Measurements from ENCODE around the gene RGS3. TPM values are rescaled to one million over a fixed set of nuclear protein-coding genes. Genes with fewer than 3 reads are reported as not detected.

Gene RGS3
- total and polyA plus RNA-seq, 10 of the 15 experiments (the other 5 are each of a cell fraction or from before 2014, with no cell fraction given), result 2.9 to 138 (median 28.8) TPM

- TF ChIP-seq, protein P1, sequence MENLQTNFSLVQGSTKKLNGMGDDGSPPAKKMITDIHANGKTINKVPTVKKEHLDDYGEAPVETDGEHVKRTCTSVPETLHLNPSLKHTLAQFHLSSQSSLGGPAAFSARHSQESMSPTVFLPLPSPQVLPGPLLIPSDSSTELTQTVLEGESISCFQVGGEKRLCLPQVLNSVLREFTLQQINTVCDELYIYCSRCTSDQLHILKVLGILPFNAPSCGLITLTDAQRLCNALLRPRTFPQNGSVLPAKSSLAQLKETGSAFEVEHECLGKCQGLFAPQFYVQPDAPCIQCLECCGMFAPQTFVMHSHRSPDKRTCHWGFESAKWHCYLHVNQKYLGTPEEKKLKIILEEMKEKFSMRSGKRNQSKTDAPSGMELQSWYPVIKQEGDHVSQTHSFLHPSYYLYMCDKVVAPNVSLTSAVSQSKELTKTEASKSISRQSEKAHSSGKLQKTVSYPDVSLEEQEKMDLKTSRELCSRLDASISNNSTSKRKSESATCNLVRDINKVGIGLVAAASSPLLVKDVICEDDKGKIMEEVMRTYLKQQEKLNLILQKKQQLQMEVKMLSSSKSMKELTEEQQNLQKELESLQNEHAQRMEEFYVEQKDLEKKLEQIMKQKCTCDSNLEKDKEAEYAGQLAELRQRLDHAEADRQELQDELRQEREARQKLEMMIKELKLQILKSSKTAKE (IDR thresholded peaks at IDR 0.05; ENCODE audit: low read depth, poor library complexity, severe bottlenecking), result peak; percentile 78
- no peak for TF ChIP-seq ZNF24 (IDR thresholded peaks at IDR 0.05)
- TF ChIP-seq KLF5 (IDR thresholded peaks at IDR 0.05; ENCODE audit: partially characterized antibody), result no peak
- no peak for TF ChIP-seq STAT3 (IDR thresholded peaks at IDR 0.05; ENCODE audit: low read depth, low read length)
- peak; percentile 37; the same call in 1 of the 2 replicates for TF ChIP-seq TCF7 (IDR thresholded peaks at IDR 0.05; ENCODE audit: borderline replicate concordance)
- peak; percentile 56; the same call in 1 of the 2 replicates for TF ChIP-seq BMI1 (IDR thresholded peaks at IDR 0.05; ENCODE audit: borderline replicate concordance)
- TF ChIP-seq MTA3 (IDR thresholded peaks at IDR 0.05; ENCODE audit: borderline replicate concordance, low read length), result peak; percentile 41; the same call in 1 of the 2 replicates
- peak; percentile 96 for TF ChIP-seq CBFB (IDR thresholded peaks at IDR 0.05; ENCODE audit: low read depth)
- peak; percentile 34 for TF ChIP-seq SMAD1 (IDR thresholded peaks at IDR 0.05; ENCODE audit: low read depth, partially characterized antibody)
- TF ChIP-seq RELA (IDR thresholded peaks at IDR 0.05; ENCODE audit: borderline replicate concordance, partially characterized antibody), result peak; percentile 83
- TF ChIP-seq HCFC1 (IDR thresholded peaks at IDR 0.05; ENCODE audit: low read length), result no peak
- no peak for TF ChIP-seq E4F1 (IDR thresholded peaks at IDR 0.05; ENCODE audit: borderline replicate concordance, partially characterized antibody)
- TF ChIP-seq ZNF207 (IDR thresholded peaks at IDR 0.05; ENCODE audit: borderline replicate concordance), result peak; percentile 17; the same call in 1 of the 2 replicates
- TF ChIP-seq POLR2AphosphoS5 (IDR thresholded peaks at IDR 0.05; ENCODE audit: low read length), result peak; percentile 58
- TF ChIP-seq NFIC (IDR thresholded peaks at IDR 0.05; ENCODE audit: low read depth, low read length), result peak; percentile 90
- peak; percentile 92; the same call in 1 of the 2 replicates for TF ChIP-seq TCF12 (IDR thresholded peaks at IDR 0.05; ENCODE audit: low read depth, low read length)
- TF ChIP-seq JUNB (IDR thresholded peaks at IDR 0.05), result 0 out of 2 replicates have a peak, but pooled peaks have one; percentile 26
- TF ChIP-seq ASH2L (IDR thresholded peaks at IDR 0.05; ENCODE audit: borderline replicate concordance, low read depth), result no peak
- peak; percentile 90 for TF ChIP-seq ATF7 (IDR thresholded peaks at IDR 0.05; ENCODE audit: low read depth)
- TF ChIP-seq DPF2 (IDR thresholded peaks at IDR 0.05), result peak; percentile 97
- peak; percentile 86 for TF ChIP-seq RELB (IDR thresholded peaks at IDR 0.05; ENCODE audit: low read depth)
- no peak for TF ChIP-seq SMC3 (IDR thresholded peaks at IDR 0.05; ENCODE audit: borderline replicate concordance, low read length)
- TF ChIP-seq NRF1 (conservative IDR thresholded peaks at IDR 0.05; ENCODE audit: low read depth, low read length), result no peak
- TF ChIP-seq GATAD2B (conservative IDR thresholded peaks at IDR 0.05; ENCODE audit: low read depth), result peak; percentile 96
- TF ChIP-seq ZZZ3 (IDR thresholded peaks at IDR 0.05; ENCODE audit: control insufficient read depth, insufficient read length, low read depth), result no peak
- TF ChIP-seq SMARCA5 (IDR thresholded peaks at IDR 0.05), result peak; percentile 14; the same call in 1 of the 2 replicates
Observed at GRCh38 chr9:113511856-113512761, 48.6 kb downstream of the RGS3 start (continued).

Data from GM12878 (cell line).